ENCODE measurements around the gene HOXC12.
A peak's percentile ranks its signal among the peaks of the same experiment; 100 is the strongest.

HOXC12 gene

DNA sequence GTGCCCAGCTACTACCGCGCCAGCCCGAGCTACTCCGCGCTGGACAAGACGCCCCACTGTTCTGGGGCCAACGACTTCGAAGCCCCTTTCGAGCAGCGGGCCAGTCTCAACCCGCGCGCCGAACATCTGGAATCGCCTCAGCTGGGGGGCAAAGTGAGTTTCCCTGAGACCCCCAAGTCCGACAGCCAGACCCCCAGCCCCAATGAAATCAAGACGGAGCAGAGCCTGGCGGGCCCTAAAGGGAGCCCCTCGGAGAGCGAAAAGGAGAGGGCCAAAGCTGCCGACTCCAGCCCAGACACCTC lies 30.9 kb downstream of the HOXC12 start:
- no peak for DNase-seq

DNA sequence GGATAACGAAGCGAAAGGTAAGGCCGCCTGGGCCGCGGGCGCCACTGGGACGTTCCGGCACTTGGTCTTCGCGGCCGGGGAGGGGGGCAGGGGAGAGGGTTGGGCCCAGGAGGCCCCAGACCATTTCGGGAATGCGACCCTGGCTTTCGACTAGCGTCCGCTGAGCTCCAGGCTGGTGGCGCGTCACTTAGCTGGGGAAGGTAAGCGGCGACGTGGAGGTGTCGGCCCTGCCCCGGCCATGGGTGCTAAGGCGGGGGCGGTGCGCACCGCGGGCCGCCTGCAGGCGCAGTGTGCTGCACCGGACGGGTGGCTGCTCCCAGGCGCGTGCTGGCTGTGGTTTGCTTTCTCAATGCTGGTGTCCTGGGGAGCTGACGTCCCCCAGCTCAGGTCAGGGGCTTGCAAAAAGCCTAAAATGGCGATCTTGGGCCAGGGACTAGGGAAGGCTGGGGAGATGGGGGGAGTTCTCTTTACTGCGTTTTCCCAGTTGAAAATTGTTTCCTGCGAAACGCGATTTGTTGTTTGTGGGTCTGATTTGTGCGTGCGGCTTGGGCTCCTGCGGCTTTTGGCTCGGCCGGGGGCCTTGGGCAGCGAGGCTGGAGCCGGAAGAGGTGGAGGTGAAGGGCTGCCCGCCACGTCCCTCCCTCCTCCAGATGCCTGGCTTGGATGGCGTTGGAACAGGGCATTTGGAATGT lies 31.4 kb downstream of the HOXC12 start:
- no peak for DNase-seq

DNA sequence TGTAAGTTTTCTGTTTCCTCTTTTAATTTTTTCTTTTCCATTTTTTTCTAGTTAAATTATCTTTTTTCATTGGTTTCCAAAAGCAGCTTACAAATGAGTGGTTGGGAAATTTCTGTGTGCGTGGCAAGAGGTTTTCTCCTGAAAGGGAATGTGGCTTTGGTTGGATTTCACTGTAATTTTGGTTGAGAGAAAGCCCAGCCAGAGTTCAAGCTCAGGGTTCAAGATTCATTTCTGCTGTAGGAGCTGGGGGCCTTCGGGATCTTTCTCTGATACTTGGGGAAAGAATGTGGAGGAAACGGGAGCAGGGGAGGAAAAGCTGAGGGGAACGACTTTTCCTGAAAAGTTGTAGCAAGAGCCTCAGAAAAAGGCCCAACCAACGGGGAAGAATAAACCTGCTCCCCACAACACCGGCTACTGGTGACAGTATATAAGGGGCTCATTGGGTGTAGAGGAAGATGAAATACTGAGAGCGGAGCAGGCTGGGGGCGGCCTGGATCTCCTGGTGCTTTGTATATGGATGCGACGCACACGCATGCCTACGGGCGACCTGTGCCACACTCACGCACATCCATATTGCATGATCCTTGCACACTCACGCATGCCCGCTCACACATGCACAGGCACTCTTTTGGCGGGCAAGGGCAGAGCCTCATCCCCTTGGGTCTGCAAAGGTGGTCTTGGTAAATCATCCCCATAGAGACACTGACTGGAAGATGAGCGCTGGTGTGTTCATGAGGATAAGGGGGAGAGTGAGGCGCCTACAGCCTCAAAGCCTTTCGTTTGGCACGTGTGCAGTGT lies 32.2 kb downstream of the HOXC12 start:
- DNase-seq = no peak

- DNase-seq = no peak
Observed at GRCh38 chr12:53987787-53988230, 33.1 kb downstream of the HOXC12 start.

DNA sequence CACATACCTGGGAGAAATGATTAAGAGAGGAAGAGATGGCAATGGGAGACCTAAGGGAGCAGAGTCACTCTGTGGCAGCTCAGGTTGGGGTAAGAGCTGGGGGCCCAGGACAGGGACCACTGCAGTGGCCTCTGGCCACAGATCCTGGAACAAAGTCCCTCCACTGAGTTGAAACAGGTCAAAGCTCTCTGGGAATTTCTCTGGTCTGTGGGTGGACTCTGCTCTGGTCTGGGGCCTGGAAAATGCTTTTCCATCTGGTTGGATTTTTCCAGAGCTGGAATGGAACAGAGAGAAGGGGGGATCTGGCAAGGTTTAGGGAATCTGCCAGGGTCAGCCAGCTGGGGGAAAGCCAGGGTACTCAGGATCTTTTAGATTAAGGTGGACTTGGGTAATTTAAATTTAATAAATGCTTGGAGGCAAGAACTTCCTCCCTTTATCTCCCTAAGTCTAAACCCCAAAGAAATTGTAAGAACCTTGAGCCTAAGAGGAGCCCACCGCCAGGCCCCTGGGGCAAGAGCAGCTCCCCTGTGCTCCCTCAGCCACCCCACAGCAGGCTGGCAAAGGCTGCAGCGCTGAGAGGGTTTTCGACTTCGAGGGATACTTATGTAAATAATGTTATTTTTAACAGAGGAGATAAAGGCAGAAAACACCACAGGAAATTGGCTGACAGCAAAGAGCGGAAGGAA lies 34.0 kb downstream of the HOXC12 start:
- no peak for DNase-seq

- peak; percentile 13 for DNase-seq
Observed at GRCh38 chr12:53989227-53990113, 34.8 kb downstream of the HOXC12 start.

GRCh38 chr12:53990311-53991076 lies 35.8 kb downstream of the HOXC12 start:
- DNase-seq = no peak

- DNase-seq = no peak
Observed at GRCh38 chr12:53991077-53991460, 36.4 kb downstream of the HOXC12 start.

GRCh38 chr12:53992377-53992889 lies 37.7 kb downstream of the HOXC12 start:
- DNase-seq = no peak

GRCh38 chr12:53993162-53994008 lies 38.7 kb downstream of the HOXC12 start:
- no peak for DNase-seq

DNA sequence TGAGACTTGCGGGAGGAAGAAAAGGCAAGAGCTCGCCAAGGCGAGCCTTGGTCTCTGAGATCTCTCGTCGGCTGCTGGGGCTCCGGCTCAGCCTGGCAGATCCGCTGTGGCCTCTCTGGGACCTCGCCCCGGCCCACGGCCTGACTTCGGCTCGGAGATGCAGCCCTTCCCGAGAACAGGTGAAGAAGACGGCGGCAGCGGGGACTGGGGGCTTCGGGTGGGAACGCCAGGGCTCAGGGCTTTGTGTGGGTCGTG lies 39.2 kb downstream of the HOXC12 start:
- DNase-seq = no peak

DNA sequence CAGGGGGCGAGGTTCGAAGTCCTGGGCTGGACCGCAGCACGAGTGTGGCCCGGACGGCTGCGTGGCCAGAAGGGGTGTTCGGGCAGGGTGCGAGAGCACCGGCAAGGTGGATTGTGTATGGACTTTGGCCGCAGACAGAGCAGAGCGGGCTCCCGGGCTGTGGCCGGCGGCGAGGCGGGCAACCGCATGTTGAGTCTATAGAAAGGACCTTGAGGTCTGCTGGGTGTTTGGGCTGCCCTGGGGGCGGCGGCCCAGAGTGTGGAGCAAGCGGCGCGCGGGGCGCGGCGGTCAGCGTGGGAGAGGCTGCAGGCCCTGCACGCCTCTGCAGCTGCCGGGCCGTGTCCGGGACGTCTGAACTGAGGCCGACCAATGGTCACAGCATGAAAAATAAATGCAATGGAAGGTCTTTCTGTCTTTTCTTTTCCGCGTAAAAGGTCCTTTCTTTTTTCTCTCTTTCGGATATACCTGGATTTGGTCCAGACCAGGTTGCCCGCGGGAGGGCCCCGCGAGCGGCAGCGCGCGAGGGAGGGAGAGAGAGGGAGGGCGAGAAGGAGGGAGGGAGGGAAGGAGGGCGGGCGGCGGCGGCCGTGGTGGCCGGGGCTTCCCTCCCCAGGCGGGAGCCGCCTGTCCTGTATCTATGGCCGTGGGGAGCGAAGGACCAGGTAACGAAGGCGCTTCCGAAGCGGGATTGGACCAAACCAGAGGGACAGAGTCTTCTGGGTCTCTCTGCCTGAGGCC lies 39.7 kb downstream of the HOXC12 start:
- DNase-seq = no peak

DNA sequence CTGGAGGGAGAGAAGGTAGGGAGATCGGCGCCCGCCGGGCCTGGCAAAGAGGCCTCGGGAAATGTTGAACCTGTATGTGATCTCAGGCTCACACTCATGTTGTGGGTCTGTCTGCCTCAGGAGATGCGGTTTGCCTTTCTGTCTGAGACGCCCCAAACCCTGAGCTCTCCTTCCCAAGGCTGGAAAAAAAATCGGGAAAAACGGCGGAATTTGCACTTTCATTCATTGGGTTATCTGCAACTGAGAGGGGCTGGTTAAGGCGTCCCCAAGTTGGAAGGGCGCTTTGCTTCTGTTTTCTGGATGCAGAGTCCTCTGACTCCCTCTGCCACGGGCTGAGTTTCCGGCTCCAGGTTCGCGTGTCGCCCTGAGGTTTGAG lies 40.3 kb downstream of the HOXC12 start:
- no peak for DNase-seq

DNA sequence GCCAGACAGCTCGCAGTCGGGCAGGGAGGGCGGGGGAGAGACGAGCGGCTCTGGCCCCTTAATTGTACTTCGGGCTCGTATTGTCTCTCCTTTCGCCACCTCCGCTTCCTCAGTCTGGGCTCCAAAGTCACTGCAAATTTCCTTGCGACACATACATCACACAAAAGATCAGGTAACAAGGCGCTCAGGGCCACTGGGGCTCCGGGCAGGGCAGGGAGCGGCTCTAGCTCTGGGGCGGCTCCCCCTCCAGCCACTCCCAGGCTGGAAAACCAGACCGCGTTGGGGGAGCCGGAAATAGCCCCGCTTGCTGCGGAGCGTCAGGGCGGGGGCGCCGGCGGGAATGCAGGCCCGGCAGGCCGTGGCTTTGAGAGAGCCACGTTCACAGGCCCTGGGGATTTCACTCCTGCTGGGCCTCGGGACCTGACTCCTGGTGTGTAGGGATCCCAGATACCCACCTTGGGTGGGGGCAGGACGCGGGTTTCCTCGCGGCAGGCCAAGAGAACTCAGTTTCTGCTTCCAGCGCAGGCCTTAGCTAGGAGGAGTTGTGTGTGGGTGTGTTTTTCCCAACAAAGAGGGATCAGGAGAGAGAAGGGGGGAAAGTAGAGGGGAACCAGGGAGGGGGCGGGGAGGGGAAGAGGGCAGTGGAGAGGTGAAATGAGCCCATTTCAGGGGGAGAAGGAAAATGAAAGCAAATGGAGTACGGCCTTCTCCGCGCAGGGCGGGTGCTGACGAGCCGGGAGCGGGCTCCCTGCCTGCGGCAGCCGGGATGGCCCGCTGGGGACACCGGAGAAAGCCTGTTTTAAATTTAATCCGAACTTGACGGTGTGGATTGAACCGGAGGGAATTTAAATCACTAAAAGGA lies 40.9 kb downstream of the HOXC12 start:
- DNase-seq = no peak

GRCh38 chr12:53996240-53997203 lies 41.8 kb downstream of the HOXC12 start:
- no peak for DNase-seq

GRCh38 chr12:53997204-53998109 lies 42.8 kb downstream of the HOXC12 start:
- DNase-seq = no peak

Measured in amniotic stem cell (primary cell).